GM21717 (cell line): Measurements from ENCODE around the gene ACKR3.

Source experiments
- ATAC-seq: cut with Tn5 transposase; IDR thresholded peaks from one replicate; pipeline ENCODE4 v1.9.1; 2021; ENCODE audit warnings: mild to moderate bottlenecking, moderate library complexity; ENCODE audit not compliant: unreplicated experiment

ACKR3 gene

DNA sequence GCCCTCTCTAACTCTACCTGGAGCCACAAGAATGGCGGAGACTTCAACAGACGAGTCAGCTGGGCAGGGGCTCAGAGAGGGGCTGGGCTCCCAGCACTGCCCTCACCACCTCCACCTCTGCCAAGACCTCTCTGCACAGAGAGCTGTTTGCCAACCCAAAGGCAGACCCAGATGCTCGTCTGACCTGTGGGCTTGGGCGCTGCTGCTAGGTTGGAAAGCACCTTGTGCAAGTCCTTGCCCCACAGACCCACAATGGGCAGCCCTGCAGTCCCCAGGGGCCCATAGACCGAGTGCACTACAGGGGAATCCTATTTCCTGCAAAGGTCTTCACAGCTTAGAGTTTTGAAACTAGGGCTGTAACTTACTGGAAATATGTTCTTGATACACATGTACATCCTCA, 13.3 kb downstream of the ACKR3 start:
- no peak for ATAC-seq

DNA sequence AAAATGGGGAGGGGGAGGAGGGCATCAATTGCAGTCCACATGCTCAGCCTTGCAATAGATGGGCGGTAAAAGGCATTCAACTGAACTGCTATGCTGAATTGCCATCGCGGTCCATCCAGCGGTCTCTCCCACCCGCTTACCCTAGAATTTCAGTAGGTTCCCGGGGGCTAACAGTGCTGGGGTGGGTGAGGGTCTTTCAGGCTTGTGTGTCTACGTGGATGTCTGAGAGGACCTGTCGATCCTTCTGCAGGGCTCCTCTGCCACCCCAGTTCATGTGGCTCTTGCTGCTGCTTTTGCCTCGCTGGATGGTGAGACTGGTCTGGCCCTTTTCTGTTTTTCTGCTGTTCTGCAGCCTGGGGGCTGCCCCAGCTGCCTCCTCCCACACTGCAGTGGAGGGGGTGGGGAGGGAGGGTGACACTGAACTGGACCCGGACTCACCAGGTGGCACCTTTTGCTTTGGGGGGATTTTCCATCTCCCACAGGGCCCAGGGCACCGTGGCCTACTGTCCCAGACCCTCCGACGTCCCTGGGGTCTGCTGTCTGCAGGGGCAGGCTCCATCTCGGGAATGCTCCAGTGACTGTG, 14.1 kb downstream of the ACKR3 start:
- no peak for ATAC-seq

DNA sequence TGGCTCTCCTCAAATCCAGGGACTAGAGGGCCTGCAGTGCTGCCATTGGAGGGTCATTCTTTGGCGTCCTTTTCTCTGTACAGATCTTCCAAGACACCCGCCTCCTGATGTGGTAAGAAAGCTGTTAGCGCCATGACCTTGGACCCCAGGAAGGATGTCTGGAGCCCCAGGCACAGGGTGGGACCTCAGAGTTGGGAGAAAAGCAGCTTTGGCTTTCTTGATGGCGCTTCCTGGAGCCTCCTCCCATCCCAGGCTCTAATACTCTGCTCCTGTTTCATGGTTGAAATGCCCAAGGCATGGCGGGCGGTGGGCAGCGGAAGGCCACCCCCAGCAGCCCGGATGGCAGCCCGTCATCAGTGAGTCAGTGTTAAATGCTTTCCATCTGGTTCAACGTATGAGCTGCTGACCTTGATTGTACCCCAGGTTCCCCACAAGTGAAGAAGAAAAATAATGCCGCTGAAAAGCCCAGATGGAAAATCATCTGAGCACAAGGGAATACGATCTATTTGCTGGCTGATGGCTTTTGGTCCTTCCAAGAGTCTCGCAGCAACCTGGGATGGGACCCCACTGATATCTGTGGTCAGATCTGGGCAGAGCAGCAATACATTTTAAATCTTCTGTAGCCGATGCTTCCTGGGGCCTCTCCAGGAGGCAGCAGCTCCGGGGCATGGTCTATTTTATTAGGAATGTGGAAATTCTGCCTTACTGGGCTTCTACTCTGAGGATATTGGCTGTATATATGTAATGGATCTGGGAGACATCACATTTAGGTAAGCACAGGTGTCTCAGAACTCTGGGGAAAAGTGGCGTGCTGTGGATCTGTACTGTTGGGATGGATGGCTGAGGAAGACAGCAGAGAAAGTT, 15.1 kb downstream of the ACKR3 start:
- no peak for ATAC-seq

DNA sequence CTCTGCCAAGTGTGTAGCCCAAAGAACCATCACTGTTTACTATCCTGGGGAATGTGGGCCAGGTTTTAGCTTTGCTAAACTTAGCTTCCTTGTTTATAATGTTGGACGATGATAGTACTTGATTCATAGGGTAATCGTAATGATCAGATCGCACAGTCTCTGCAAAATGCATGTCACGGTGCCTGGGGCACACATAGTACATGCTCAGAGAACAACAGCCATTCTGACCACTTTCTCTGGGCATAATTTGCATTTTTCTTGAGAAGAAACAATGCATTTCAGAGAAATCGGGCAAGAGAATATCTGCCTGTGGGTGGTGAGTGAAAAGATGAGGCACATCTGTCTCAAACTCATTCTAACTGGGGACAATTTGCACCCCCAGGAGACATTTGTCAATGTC, 16.3 kb downstream of the ACKR3 start:
- no peak for ATAC-seq

DNA sequence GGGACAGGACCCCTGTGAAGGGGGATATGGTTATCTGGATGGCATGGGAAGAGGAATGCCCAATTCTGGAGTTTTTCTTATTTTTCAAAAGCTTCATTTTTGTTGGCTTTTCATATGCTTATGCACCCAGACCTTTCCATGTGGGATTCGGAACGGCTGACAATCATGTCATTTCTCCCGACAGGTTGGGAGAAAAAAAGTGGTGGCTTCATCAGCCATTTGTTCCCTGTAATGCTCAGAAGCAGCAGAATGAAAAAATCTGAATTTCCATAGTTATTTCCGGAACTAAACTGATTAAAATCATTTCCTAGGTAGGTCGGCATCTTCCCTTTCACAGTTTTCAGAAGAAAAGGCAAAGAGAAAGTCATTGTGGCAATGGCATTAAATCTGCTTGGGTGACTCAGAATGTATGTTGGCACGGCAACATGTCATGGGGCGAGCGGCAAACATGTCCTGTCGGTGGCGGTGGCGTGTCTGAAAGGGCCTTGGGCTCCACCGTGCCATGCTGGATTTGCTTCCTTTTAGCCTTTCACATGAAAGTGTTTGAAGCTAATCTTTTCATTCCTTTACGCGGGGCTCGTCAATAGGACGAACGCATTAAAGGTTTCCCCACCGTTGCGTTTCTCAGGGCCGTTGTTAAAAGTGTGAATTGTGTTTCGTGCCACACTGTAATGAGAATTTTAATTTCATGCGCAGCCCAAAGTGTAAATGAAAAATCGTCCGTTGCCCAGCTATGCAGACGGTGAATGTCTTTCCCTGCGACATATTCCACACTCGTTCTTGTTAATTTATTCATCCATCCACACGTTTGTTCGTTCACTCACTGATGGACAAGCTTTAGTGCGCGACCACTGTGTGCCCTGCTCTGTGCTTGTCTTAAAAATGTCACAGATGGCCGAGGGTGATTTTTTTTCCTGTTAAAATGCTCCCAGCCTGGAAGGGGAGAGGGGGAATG, 18.5 kb downstream of the ACKR3 start:
- no peak for ATAC-seq

DNA sequence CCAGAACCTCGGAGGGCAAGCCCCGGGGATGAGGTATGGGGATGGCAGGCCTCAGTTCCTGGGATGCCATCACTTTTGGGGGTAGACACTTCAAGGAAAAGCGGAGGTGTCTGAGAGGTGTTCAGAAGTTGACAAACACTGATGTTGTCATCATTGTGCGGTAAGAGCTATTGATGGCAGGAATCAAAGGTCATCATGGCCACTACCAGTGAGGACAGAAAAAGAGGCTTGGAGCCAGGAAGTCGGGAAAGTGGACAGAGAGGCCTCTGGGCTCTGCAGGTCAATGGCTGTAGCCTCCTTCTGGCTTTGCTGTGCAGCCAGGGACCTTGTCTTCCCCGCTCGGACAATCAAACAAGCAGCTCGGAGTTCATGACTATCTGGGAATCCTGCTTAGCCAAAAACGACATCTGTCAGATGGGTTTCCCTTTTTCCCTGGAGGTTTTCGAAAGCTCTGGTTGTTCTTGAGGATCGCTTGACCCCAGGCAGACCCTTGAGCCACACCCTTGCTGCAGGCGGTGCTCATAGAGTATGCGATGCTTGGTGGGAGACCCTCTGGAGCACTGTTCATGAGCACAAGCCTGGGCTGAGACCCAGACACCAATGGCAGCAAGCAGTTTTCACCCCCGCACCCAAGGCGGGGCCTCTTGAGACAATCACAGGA, 19.4 kb downstream of the ACKR3 start:
- no peak for ATAC-seq

DNA sequence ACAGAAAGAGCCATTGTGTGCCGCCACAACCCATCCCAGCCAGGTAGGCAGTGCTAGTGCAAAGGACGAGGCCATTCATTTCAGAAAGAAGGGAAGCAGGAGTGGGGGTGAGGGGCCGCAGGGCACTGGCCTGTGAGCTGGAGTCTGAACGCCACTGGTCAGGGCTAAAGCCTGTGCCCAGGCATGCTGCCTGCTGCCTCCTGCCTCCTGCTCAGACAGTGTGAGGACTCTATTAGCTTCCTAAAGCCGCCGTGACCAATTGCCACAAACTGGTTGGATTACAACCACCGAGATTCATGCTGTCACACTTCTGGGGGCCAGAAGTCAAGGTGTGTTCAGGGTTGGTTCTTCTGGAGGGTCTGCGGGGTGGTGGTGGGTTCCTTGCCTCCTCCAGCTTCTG, 21.2 kb downstream of the ACKR3 start:
- ATAC-seq: no peak

DNA sequence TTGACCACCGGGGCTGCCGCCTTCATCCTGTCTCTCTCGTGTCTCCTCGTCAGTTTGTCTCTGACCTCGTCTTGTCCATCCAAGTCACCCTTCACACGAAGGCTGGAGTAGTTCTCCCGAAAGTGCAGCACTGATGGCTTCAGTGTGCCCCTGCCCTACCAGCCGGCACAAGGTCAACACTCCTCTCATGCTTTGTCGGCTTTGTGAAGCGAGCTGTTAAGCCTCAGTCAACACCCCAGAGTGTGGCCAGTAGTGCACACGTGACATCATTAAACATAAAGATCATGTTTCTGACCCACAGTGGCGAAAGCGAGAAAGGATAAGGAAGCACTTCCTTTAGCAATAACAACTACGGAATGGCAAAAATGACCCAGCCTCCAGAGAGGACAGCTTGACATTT, 23.2 kb downstream of the ACKR3 start:
- ATAC-seq: no peak

DNA sequence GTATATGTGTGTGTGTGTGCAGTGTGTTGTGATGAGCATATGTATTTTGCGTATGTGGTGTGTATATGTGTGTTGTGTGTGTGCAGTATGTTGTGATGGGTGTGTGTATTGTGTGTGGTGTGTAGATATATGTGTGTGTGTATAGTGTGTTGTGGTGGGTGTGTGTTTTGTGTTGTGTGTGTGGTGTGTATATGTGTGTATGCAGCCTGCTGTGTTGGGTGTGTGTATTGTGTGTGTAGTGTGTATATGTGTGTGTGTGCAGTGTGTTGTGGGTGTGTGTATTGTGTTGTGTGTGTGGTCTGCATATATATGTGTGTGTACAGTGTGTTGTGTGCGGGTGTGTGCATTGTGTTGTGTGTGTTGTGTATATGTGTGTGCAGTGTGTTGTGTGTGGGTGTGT, 23.9 kb downstream of the ACKR3 start:
- no peak for ATAC-seq

DNA sequence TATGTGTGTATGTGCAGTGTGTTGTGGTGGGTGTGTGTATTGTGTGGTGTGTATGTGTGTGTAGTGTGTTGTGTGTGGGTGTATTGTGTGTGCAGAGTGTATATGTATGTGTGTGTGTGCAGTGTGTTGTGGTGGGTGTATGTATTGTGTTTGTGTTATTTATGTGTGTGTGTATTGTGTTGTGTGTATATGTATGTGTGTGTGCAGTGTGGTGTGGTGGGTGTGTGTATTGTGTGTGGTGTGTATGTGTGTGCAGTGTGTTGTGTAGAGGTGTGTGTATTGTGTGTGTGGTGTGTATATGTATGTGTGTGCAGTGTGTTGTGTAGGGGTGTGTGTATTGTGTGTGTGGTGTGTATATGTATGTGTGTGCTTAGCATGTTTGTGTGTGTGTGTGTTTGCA, 24.3 kb downstream of the ACKR3 start:
- no peak for ATAC-seq

DNA sequence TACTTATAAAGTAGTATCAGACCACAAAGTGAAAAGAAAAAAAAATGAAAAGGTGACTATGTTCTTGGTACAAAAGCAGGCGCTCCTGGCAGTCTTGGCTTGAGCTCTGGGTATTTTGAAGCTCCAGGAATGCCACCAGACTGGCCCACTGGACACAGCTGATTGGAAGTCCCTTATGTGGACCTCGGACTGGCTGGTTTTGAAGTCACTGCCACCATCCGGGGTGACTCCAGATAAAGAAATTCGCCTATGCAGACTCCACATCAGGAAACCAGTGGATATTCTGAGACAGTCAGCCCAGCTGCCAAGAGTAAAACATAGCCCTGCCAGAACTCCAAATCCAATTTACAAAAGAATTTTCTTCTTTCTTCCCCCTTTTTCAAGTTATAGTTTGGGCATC, 28.0 kb downstream of the ACKR3 start:
- ATAC-seq: no peak

DNA sequence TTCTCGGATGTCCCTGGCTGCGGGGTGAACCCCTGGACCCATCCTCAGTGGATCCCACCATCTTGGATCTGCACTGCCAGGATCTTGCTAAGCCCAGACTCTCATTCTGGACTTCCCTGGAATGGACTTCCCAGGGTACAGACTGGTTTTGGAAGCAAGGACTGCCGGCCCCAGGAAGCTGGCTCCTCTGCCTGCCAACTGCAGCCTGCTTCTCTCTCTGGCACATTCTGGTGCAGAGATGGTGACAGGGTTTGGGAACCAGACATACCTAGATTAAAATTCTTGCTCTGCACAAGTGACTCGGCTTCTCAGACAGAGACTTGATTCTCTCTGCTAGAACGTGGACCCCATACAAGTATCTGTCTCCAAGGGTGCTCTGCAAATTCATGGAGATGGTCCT, 29.4 kb downstream of the ACKR3 start:
- ATAC-seq: no peak

DNA sequence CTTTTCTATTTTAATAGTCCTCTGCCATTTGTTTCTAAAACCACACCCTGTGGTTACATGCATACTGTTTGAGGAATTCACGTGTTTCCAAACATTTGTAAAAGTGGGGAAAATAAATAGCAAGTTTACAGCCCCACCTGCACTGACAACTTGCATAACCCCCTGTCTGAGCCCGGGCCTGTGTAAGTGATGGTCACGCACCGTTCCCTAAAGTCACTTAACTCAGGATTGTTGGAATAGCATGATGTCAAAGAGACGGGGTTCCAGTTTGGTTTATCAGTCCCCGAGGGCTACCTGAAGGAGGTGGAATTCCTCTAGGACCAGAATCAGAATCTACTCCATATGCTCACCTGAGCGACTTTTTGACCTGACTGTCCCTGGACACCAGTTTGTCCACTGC, 30.5 kb downstream of the ACKR3 start:
- no peak for ATAC-seq

DNA sequence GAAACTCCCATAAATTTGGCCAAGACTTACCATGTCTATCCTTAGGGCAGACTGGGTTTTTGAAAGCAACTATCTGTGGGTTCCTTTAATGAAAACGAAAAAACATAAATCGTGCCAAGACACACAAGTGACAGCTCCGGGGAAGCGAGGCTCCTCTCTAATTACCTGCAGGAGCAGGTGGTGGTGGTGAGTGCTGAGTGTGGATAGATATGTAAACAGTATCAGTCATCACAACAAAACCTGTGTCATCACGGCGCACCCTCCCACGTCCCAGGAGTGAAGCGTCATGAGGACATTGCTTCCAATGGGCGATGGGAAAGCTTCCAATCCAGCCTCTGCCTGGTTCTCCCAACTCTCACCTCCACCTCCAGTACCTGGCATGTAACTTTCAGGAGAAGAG, 31.3 kb downstream of the ACKR3 start:
- ATAC-seq: no peak

DNA sequence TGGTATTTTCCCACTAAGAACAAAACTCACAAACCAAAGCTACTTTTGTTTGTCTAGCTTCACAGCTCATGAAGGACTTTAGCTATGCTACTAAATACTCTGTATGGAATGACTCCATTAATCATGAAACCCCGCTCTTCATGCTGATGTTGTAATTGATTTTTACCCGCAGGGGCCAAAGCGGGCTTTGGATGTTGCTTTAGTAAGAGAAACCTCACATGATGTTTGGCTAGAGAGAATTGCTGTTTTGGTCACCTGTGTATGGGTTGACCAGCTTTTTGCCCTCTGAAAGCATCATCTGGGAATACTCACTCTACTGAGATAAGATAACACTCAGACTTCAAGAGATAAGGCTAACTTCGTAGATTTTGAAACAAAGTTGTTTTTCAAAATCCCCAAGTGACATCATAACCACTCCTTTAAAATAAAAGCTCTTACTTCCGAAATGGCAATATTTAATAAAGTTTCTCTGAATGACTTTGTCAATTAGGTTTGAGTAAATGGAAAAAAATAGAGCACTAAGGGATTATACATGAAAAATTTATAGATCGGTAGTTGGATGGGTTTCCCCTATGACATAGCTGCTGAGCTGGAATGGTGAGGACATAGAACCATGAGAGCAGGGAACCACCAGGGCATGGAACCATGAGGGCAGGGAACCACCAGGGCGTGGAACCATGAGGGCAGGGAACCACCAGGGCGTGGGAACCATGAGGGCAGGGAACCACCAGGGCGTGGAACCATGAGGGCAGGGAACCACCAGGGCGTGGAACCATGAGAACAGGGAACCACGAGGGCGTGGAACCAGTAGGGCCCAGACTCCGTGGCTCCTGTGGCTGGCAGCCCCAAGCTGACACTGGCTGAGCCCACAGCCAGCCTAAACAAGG, 31.9 kb downstream of the ACKR3 start:
- ATAC-seq: no peak

DNA sequence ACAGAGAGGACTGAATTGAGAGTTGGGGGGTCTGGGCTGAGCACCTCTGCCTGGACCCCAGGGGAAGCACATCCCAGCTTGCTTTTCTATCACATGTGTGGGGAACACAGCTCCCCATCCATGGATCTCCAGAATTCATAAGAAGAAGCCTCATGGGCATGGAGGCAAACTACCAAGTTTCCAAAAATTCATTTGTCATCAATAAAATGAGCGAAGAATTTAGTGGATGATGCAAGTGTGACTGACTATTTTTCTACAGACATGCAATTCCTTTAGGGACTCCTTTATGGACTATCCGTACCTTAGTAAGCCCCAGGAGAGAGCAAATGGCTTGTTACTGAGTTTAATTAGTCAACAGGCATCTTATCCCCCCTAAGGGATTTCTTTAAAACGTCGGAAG, 33.1 kb downstream of the ACKR3 start:
- no peak for ATAC-seq

DNA sequence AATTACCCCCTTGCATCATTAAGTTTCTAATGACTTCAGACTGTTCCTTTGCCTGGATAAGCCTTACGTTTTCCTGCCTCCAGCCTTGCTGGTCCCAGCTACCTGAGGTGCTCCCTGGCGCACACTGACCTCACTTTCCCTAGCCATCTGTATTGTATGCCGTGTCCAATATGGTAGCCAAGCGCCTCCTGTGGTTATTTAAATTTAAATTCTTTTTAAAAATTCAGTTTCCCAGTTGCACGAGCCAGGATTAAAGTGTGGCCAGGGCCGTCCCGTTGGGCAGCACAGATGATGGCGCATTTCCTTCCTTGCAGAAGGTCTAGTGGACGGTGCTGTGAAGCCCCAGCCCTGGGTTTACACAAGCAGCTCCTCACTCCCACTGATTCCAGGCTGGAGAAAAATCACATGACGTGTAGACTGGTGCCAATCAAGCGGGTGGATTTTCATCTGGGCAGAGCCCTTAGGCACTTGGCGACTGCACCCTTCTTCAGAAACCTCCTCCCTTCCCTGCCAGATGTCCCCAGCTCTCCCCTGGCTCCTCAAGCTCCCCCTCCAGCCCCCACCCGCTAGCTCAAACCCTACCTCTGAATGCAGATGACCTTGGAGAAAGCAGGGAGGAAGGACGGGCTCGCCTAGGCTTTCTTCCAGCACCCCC, 33.9 kb downstream of the ACKR3 start:
- no peak for ATAC-seq

DNA sequence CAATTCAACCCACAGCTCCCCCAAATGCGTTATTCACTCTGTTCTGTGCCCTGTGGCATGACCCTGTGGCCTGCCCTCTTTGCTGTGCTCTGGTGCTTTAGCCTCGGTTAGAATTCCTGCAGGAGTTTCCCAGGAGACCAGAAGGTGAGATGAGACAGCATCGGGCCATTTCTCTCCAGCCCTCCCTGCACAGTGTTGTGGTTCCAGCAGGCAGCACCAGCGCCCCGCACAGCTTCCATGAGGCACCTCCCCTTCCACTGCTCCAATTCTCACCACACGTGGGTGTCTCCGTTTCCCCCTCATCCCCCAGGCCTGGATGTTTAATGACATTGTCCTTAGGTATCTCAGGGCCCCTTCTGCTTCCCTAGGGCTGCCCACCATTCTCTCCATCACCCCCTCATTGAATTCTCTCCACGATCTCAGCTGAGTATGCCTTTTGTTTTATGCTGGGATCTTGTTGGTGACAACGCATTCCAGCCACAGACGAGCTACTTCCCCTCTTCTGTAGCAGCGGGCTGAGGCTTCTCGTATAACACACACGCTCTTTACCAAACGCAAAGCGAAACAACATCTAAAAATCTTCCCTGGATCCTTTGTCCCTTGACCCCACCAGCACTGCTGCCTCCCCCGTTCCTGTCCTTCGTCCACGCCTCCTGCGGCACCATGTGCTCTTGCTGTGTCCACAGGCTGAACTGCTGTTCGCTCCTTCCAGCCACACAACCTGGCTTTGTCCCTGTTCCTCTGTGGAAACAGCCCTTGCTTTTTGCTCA, 35.1 kb downstream of the ACKR3 start:
- ATAC-seq: no peak

DNA sequence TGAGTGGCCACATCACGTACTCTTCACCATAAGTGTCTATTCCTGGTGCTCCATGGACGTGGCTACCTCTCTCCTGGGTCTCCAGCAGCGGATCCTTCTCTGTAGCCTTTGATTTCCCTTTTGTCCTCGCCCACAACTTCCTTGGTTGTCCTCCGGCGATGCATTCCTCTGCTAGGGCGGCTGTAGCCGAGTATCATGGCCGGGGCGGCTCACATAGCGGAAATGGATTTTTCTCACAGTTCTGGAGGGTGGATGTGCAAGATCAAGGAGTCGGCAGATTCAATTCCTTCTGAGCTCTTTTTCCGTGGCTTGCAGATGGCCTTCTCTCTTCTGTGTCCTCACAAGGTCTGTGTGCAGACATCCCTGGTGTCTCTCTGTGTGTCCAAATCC, 35.7 kb downstream of the ACKR3 start:
- no peak for ATAC-seq
